NCI-H1436 treated with DMSO at 0.1 percent for 48 hours (cell line): ENCODE measurements around the gene VCAN.

ENCODE experiments used
- DNase-seq: peaks from one replicate; lab custom pipeline; 2025; lab: John Stamatoyannopoulos, UW

VCAN gene

DNA sequence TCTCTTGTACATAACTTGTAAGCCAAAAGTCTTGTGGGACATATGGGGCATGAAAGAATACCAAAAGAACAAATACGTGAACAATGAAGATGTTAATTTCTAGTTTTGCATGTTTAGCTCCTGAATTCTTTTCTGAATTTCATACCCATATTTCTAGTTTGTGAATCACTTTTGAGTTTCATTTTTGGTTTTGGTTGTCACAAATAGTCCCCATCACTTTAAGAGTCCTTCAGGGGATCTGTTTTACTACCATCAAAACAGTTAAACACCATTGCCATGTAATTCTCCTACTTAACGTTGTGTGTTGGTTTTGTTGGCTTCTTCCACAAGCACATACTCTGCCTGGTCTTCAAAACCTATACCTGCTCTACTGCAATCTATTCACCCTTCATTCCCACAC lies 27.0 kb downstream of the VCAN start:
- no peak for DNase-seq

DNA sequence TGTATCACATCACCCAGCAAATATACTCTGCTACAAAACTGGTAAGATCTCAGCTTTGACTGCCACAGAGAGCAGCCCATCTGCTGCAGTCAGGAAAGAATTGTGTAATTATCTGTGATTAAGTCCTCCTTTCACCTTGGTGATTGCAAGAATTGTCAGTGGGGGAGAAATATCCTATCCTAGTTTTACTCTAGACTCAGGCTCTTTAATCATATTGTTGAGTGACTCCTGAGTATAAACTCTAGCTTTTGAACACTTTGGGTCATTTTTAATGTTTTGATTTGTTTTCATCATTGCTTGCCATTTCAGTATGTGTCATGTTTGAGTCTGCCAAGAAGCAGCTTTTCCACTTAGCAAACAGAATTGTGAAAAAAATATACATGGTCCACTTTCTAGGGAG lies 32.1 kb downstream of the VCAN start:
- peak; percentile 40 for DNase-seq

GRCh38 chr5:83507431-83507830 lies 35.9 kb downstream of the VCAN start:
- no peak for DNase-seq

GRCh38 chr5:83509540-83509939 lies 38.0 kb downstream of the VCAN start:
- DNase-seq = peak; percentile 37

DNA sequence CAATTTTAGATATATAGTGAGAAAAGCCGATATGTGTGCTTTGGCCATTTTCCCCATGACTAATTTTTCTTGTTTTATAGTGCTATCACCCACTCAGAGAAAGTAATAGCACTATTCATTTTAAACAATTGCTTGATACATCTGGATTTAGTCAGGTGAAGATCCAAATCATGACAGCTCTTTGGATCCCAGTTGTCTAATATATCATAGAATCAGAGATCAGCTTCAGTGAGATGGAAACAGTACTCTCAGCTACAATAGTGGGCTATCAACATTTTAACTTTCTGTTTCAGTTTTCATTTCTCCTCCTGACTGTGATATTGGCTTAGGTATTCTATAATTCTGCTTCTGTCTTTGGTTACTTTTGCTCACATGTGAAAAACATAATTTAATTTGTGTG lies 38.7 kb downstream of the VCAN start:
- no peak for DNase-seq

DNA sequence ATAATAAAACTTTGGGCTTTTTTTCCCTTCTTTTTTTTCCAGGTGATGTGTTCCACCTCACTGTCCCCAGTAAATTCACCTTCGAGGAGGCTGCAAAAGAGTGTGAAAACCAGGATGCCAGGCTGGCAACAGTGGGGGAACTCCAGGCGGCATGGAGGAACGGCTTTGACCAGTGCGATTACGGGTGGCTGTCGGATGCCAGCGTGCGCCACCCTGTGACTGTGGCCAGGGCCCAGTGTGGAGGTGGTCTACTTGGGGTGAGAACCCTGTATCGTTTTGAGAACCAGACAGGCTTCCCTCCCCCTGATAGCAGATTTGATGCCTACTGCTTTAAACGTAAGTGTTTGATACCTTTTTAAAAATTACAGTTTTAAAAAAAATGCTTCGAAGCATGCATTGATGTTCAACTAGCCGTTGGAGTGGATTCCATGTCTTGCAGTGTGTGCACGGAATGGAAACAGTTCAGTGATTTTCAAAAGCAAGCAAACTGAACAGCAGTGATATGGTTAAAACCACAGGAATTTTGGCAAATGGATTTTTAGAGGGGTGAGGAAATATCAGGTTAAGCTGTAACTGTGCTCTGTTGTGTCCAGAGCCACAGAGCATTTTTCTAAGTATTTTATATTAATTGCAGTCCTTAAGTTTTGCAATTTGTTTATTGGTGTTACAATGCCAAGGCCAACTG lies 40.7 kb downstream of the VCAN start:
- DNase-seq = no peak

DNA sequence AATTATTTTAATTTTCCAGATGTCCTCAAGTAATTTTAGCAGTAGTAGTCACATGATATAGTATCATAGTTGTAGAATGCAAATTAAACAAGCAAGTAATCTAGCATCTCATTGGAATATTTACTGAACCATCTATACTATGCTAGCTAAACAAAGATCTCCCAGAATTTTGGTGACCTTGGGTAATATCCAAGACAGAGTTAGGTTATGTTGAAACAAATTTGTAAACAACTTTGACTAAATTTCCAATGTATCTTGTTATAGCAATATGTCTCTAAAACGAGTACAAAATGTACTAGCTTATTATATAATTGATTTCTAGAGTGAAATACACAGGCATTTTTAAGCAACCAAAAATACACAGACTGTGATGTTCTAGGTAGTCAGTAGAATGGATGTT lies 41.5 kb downstream of the VCAN start:
- no peak for DNase-seq

DNA sequence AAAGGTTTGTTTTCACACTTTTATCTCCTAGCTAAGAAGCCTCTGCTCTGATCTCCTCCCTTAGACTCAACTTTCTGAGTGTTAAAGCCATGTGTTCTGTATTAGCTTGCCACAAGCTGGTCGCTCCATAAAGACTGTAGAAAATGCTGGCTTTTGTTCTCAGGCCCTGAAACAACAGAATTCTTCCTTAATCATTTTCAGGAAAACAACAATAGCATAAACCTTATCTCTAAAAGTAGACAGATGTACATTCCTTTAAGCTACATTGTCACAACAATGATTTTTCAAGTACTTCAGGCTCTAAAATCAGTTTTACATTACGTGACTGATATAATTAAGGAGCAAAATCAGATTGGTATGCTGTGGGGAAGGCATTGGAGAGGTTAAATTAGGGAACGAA lies 41.9 kb downstream of the VCAN start:
- DNase-seq = no peak

GRCh38 chr5:83516377-83516776 lies 44.8 kb downstream of the VCAN start:
- no peak for DNase-seq

- no peak for DNase-seq
These were observed 45.6 kb downstream of the VCAN start for GRCh38 chr5:83517072-83517687.

DNA sequence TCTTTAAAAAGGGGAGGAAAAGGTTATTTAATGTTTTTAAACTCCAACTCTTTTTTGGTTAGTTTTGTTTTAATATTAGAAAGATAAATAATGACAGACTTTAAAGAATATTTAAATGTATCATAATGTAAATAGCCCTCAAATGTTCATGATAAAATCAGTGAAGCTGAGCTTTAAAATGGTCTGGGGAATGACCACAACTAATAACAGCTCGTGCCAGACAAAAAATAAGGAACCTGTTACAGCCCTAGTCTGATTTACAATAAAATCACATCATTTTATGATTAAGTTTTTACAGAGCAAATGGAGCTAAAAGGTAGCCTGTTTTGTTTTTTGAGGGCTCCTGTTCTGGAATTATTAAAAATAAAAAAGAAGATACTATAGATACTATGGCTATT lies 46.1 kb downstream of the VCAN start:
- no peak for DNase-seq

- no peak for DNase-seq
These were observed 46.9 kb downstream of the VCAN start for GRCh38 chr5:83518319-83519061.

DNA sequence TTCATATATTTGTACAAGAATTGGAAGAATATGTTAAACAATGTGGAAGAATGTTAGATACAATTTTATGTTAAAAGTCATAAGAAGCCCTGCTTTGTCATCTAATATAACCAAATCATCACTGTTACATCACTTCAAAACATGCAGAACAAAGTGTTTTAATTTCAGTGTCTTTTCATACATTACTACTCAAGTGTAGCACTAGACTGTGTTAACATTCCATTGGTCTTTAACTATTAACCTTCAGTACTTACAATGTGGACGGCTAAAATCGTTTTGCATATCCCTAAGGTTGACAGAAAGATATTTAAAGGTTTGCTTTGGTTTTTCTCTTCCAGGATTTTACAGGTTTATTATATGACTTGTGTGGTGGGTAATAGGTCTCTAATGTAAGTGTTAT lies 50.9 kb downstream of the VCAN start:
- no peak for DNase-seq

DNA sequence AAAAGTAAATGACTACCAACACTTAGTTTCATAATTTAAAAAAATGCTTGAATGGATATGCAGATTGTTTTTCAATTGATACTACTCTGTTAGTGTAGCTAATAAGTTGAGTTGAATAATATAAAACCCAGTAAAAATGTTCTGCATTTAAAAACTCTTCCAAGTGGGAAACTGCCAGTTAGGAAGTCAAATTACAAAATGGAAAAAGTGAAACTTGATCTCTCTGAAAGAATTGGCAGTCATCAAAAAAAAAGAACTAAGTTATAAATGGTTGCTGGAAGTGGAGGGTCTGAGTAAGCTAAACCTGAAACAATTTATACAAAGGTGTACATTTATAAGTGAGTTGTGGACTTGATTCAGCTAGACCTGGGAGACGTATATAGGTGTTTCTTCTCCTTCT lies 52.4 kb downstream of the VCAN start:
- no peak for DNase-seq

- DNase-seq = no peak
These were observed 52.8 kb downstream of the VCAN start for GRCh38 chr5:83524345-83524744.

GRCh38 chr5:83524991-83525390 lies 53.4 kb downstream of the VCAN start:
- no peak for DNase-seq

DNA sequence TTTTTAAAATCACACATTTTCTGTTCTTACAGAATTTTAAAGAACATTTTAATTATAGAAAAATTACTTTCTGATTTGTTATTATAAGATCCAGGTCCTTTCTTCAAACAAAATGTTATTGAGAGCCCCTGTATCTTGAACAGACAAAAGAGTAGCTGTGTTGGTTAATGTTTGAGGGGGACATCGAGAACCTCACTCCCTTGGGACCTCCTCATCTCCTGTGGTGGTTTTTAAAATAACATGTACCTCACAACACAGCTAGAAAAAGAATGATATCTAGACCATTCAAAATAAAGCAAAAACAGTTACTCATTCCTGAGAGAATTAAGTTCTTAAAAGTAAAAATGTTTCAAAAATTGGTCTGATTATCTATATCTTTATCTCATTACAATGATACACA lies 54.7 kb downstream of the VCAN start:
- no peak for DNase-seq

DNA sequence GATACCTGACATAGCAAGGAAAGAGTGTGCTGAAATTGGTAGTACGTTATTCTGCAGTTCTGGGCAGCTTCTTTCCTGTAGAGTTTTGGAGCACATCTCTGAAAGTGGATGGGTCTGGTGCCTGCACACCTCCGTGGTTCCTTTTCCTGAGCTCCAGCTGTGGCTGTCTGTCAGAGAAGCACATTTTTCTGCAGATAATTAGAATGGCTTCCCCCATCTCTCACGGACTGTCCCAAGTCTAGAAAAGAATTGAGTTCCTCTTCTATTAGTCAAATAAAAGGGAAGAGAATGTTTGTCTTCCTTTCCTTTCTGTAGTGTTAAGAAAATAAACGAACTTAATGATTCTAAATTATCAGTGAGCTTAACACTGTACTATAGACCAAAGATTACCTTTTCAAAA lies 55.7 kb downstream of the VCAN start:
- DNase-seq = no peak

DNA sequence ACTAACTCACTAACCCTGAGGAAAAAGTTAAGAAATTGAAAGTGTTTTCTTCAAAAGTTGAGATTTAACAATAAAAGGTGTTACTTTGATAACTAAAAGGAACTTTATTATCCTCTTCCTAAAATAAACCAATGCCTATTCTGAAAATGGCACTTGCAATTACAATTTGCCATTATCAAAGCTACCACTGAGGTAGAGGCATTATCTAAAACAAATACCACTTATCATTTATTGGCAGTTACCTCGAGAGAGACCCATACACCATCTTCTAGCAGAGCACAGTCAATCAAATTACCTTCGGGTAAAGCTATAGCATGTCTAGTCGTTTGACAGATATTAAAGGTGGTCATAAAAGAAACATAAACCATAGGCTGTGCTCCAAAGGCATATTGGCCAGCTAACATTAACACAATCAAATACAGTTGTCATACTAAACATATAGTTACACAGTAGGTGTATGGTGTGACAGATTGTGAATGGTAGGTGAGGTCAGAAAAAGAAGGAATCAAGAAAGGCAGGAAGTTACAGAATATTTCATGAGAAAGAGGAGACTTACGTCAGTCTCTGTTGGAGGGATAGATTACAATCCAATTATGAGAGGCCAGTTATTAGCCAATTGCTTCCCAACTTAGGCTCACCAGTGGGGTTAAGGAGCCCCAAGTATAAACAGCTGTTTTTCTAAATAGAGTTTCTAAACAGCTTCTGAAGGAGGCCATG lies 56.3 kb downstream of the VCAN start:
- no peak for DNase-seq

- DNase-seq = no peak
These were observed 56.9 kb downstream of the VCAN start for GRCh38 chr5:83528439-83528769.

DNA sequence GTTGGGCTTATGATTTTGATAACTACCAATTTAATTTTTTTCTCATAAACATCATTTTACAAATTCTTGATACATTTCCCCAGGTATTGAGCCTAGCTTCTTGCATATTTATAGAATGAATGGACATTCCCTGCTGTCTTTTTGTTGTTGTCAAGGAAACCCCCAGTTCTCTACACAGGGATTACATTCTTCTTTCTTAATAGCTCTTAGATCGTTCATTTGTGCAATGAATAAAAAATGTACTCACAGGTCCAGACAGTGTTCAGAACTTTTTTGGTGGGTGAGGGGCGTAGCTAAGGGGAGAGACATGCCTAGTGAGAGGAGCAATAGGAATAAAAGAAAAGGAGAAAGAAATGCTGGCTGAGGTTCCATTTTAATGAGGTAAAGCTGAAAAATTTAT lies 58.6 kb downstream of the VCAN start:
- no peak for DNase-seq

DNA sequence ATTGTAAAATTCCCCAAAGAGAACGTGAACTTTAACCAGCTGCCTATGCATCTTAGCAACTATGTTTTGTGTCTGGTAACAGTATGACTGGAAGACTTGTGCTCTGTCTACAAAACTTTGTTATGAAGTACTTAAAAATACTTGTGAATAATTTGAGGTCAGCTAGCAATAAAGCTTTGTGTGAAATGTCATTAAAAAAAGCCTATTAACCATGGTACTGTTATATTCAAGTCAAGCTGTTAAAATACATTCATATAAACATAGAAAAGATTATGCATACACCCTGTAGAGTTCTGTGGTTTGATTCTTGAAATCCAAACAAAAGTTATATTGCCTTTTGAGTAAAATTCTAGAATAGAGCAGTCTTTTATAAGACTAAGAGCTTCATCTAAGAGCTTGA lies 60.1 kb downstream of the VCAN start:
- no peak for DNase-seq
